Measurements from ENCODE around the gene BMPR1B. TPM values are rescaled to one million over a fixed set of nuclear protein-coding genes. Genes with fewer than 3 reads are reported as not detected.

BMPR1B gene
- total RNA-seq, 1 experiment from 2014 or later: not detected

DNA sequence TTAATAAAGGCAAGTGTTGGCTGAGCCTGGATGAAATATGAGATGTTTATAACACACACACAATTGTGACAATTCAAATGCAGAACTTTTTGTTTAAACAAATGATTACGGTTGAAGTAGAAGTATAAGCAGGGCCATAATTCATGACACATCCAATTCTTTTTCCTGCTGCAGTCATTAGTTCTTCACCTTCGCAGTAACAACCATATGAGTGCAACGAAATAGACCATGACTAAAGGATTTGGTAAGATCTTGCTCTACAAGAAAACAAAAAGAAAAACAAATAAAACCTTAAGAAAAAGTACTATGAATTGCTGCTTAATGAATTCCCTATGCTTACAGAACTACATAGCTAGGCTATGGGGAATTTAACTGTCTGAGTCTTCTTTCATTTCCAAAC, 13.9 kb upstream of the BMPR1B start:
- ATAC-seq: no peak
- Histone ChIP-seq H3K9me3 (ENCODE audit: control insufficient read depth in 1 of 2, insufficient read depth in 1 of 2, low read depth in 1 of 2, low read length in 2 of 2) (no peaks in the 10 kb centered on the region), H3K27ac (ENCODE audit: low read depth, low read length) (no peak overlapping the region), H3K79me2 (ENCODE audit: insufficient read depth, low read length) (no peaks in the 10 kb centered on the region), H3K4me2 (ENCODE audit: low read length) (no peak overlapping the region), H2AFZ (ENCODE audit: low read depth, low read length, poor library complexity, severe bottlenecking) (no peak overlapping the region), H3K27me3 (ENCODE audit: insufficient read depth, low read length) (no peaks in the 10 kb centered on the region), H3K9ac (ENCODE audit: low read length) (no peak overlapping the region), H3K4me3 (replicated peaks in 1 of 2; ENCODE audit: low read depth in 1 of 2, low read length in 2 of 2) (no peak overlapping the region), H4K20me1 (ENCODE audit: insufficient read depth) (no peaks in the 10 kb centered on the region), H3K9me2 (ENCODE audit: insufficient read depth) (no peaks in the 10 kb centered on the region), H3K36me3 (ENCODE audit: control insufficient read depth in 1 of 2, insufficient read depth in 2 of 2, low read length in 2 of 2) (no peaks in the 10 kb centered on the region), H3K4me1 (ENCODE audit: control insufficient read depth in 1 of 2, insufficient read depth in 2 of 2, low read length in 2 of 2) (no peaks in the 10 kb centered on the region)
- no TSS peak for BruUV-seq (replicated peaks)
- ChIA-PET CTCF (no interaction called here), POLR2A (no interaction called here), RAD21 (ENCODE audit: low non-redundant PET in 1 of 2, low total read pairs in 2 of 2, uncharacterized antibody in 2 of 2, unreplicated experiment in 2 of 2) (no interaction called here)
- TF ChIP-seq, protein P1, sequence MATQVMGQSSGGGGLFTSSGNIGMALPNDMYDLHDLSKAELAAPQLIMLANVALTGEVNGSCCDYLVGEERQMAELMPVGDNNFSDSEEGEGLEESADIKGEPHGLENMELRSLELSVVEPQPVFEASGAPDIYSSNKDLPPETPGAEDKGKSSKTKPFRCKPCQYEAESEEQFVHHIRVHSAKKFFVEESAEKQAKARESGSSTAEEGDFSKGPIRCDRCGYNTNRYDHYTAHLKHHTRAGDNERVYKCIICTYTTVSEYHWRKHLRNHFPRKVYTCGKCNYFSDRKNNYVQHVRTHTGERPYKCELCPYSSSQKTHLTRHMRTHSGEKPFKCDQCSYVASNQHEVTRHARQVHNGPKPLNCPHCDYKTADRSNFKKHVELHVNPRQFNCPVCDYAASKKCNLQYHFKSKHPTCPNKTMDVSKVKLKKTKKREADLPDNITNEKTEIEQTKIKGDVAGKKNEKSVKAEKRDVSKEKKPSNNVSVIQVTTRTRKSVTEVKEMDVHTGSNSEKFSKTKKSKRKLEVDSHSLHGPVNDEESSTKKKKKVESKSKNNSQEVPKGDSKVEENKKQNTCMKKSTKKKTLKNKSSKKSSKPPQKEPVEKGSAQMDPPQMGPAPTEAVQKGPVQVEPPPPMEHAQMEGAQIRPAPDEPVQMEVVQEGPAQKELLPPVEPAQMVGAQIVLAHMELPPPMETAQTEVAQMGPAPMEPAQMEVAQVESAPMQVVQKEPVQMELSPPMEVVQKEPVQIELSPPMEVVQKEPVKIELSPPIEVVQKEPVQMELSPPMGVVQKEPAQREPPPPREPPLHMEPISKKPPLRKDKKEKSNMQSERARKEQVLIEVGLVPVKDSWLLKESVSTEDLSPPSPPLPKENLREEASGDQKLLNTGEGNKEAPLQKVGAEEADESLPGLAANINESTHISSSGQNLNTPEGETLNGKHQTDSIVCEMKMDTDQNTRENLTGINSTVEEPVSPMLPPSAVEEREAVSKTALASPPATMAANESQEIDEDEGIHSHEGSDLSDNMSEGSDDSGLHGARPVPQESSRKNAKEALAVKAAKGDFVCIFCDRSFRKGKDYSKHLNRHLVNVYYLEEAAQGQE (IDR thresholded peaks at IDR 0.05; ENCODE audit: low read depth): no peak
- TF ChIP-seq, protein P2, sequence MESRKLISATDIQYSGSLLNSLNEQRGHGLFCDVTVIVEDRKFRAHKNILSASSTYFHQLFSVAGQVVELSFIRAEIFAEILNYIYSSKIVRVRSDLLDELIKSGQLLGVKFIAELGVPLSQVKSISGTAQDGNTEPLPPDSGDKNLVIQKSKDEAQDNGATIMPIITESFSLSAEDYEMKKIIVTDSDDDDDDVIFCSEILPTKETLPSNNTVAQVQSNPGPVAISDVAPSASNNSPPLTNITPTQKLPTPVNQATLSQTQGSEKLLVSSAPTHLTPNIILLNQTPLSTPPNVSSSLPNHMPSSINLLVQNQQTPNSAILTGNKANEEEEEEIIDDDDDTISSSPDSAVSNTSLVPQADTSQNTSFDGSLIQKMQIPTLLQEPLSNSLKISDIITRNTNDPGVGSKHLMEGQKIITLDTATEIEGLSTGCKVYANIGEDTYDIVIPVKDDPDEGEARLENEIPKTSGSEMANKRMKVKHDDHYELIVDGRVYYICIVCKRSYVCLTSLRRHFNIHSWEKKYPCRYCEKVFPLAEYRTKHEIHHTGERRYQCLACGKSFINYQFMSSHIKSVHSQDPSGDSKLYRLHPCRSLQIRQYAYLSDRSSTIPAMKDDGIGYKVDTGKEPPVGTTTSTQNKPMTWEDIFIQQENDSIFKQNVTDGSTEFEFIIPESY (IDR thresholded peaks at IDR 0.05; ENCODE audit: extremely low read depth, insufficient replicate concordance, low read length): no peak
- TF ChIP-seq YY1 (IDR thresholded peaks at IDR 0.05; ENCODE audit: extremely low read depth, insufficient replicate concordance, low read depth, low read length): no peak
- TF ChIP-seq EZH2phosphoT487 (IDR thresholded peaks at IDR 0.05; ENCODE audit: borderline replicate concordance): no peak
- TF ChIP-seq EGR1 (IDR thresholded peaks at IDR 0.05; ENCODE audit: low read depth): no peak
- TF ChIP-seq ELF1 (IDR thresholded peaks at IDR 0.05; ENCODE audit: borderline replicate concordance, low read depth): no peak
- TF ChIP-seq, protein P3, sequence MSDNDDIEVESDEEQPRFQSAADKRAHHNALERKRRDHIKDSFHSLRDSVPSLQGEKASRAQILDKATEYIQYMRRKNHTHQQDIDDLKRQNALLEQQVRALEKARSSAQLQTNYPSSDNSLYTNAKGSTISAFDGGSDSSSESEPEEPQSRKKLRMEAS (IDR thresholded peaks at IDR 0.05): no peak
- TF ChIP-seq CBX3 (IDR thresholded peaks at IDR 0.05; ENCODE audit: low read depth): no peak
- no peak for TF ChIP-seq POLR2A (IDR thresholded peaks at IDR 0.05; ENCODE audit: borderline replicate concordance, extremely low read depth, insufficient read depth, insufficient read length)
- TF ChIP-seq SIN3A (IDR thresholded peaks at IDR 0.05; ENCODE audit: low read depth): no peak
- intact Hi-C loops (cut with micrococcal nuclease): no loop called here
- DNase-seq (ENCODE audit: low read depth, low spot score): no peak

Data from HCT116 (cell line).